Pancreas (tissue), 10 donors: ENCODE measurements around the gene SLC41A2. TPM values are rescaled to one million over a fixed set of nuclear protein-coding genes. Genes with fewer than 3 reads are reported as not detected.
A peak's percentile ranks its signal among the peaks of the same experiment; 100 is the strongest.
"Not testable (repeated sequence)": the region's sequence is repeated elsewhere in the genome, so short reads cannot be mapped to it uniquely, and the experiment has no call there.

Experiments
- ATAC-seq, 4 donors: fragments of 200-7000 bp; cut with Tn5 transposase; one replicate each; pipeline versions ENCODE4 v1.8.0 to v1.9.1; 2020; ENCODE audit warnings: mild to moderate bottlenecking in 4 of 4, moderate library complexity in 4 of 4
- DNase-seq, 6 donors: peaks; one replicate each; pipeline ENCODE4 v3.0.0-alpha.2; 2020
- FAIRE-seq: peaks from 2 replicates; lab custom pipeline; 2012; peaks lifted over from hg19 to GRCh38; lab: Jason Lieb, UNC
- H3K27ac ChIP-seq, 4 donors: fragments of 200-600 bp; sonication (generic); 1 replicate in 3 of 4; 2 replicates in 1 of 4; pipeline versions ENCODE4 v1.5.0 to v1.8.0; 2020
- H3K27me3 ChIP-seq, 4 donors: fragments of 200-600 bp; one replicate each; pipeline ENCODE4 v1.8.0; 2021
- H3K36me3 ChIP-seq, 3 donors: fragments of 200-600 bp; sonication (generic) in 1 of 3; one replicate each; pipeline versions ENCODE4 v1.5.0 to v1.8.0; 2020 to 2021
- H3K4me1 ChIP-seq, 3 donors: fragments of 200-600 bp; one replicate each; pipeline ENCODE4 v1.8.0; 2021
- H3K4me3 ChIP-seq, 4 donors: fragments of 200-600 bp; sonication (generic) in 2 of 4; one replicate each; pipeline versions ENCODE4 v1.5.0 to v1.8.0; 2020 to 2021
- H3K9me3 ChIP-seq, 4 donors: fragments of 200-600 bp; one replicate each; pipeline ENCODE4 v1.8.0; 2021
- CTCF ChIP-seq, 4 donors: fragments of 200-600 bp; sonication (generic) in 3 of 4; IDR thresholded peaks; one replicate each; pipeline versions ENCODE4 v1.5.0 to v1.8.0; 2021; ENCODE audit warnings: antibody characterized with exemption in 4 of 4
- WGBS, 2 donors: extraction: QIAGEN DNeasy Blood & Tissue Kit; methylation state at CpG; one replicate each; pipeline ENCODE4 v1.1.7; 2013; 5-methylcytosine and 5-hydroxymethylcytosine counted together
- intact Hi-C, 3 donors: fragments of 100-400 bp; cut with DNase I; formaldehyde crosslinking; loops; one replicate each; pipeline versions ENCODE4 v1.11.1 to v1.14.2; 2022
- polyA plus RNA-seq, 2 donors: library from polyadenylated mRNA; stranded (reverse); fragments of 200-250 nt; gene quantifications; one replicate each; pipeline ENCODE4 v1.2.3, GENCODE V29; 2013
- total RNA-seq, 6 donors: library from RNA; stranded (reverse); fragmentation: NEBNext Ultra II Directional in 4 of 6; extraction: Animal tissue kit (Norgen Biotek cat#: 25700) in 4 of 6; gene quantifications; one replicate each; pipeline versions ENCODE4 v1.2.1 to v1.2.4, GENCODE V29; 2021 to 2023
- donor health status: healthy with polysubstance abuse.
- donor health status: DM: no; HTN: no; CAD: no; lungs with moderate emphysema.
- donor health status: DM: no; HTN: no; CAD: no.
- donor health status: control.
- donor health status: control.
- donor health status: Bipolar disorder and iron deficiency.
- donor health status: DM: yes; HTN: yes; CAD: no.
- donor health status: DM: no; HTN: no; CAD: no.
- donor health status: DM: no; HTN: no; CAD: no.
- donor health status: DM: yes; HTN: yes; CAD: no.

Gene SLC41A2
- total and polyA plus RNA-seq, 8 donors: 6.3 to 41.9 (median 27.3) TPM

DNA sequence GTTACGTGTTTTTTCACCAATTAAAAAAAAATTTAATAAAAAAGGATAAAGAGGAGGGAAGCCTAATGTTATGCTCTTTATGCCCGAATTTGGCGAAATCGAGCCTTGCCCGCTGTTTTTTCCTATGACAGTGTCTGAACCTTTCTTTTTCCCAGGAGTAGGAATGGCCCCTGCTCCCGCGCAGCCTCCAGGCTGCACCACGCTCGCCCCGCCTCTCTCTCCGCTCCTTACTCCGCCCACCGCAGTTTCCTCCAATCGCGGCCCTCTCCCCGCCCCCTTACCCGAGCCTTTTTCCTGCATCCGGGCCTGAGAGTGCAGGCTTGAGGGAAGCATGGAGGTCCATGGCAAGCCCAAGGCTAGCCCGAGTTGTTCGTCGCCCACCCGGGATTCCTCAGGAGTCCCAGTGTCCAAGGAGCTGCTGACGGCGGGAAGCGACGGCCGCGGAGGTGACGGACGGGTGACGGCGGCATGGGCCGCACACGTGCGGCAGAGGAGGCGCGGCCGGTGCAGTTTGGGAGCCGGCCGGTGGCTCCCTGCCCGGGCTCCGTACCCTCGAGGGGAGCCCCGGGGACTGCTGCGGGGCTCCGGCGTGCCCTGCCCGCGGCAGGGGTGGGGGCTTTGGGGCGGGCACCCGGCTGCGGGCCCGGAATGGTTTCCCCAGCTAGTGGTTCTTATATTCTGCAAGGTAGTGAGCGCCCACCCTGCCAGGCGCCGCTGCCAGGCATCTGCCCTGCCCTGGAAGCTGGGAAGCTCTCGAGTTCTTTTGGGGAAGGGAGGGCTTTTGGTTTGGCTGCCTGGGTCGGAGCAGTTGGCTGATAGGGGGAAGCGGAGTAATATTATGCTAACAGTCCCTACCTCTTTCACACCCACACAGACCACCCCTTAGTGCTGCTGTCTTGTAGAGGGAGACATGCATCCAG, 28.2 kb upstream of the SLC41A2 start, which contains the start of gene NOPCHAP1:
Gene NOPCHAP1 (plus strand): TSS at position 295 of the 920 bp plus-strand sequence. CDS start 37 bp downstream, at position 332.
- peak; percentile 99 to 100 (median 100) for ATAC-seq
- 0 to 1% methylated on average over 50 to 59 of the region's 59 CpGs for WGBS, 2 donors

DNA sequence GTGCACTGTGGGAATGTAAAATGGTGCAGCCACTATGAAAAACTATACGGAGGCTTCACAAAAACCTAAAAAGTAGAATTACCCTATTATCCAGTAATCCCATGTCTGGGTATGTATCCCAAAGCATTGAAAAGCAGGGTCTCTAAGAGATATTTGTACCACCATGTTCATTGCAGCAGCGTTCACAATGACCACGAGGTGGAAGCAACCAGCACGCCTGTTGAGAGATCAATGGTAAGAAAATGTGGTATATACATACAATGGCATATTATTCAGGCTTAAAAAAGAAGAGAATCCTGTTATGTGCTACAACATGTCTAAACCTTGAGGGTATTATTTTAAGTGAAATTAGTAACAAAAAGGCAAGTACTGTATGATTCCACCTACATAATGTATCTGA, 27.1 kb upstream of the SLC41A2 start:
- no peak for TF ChIP-seq CTCF (IDR thresholded peaks at IDR 0.05)
- peaks cover 7 to 14% (median 11%) of the 10 kb centered on the region in 3 donors for H3K4me1 ChIP-seq
- no peaks in the 10 kb centered on the region for H3K9me3 ChIP-seq
- H3K4me3 ChIP-seq: no peak overlapping the region
- 75 to 89% methylated on average over 4 of the region's 4 CpGs for WGBS, 2 donors
- H3K27ac ChIP-seq: no peak overlapping the region
- DNase-seq (no peak), ATAC-seq (no peak), FAIRE-seq (no peak)
- intact Hi-C loops: no loop called here
- H3K36me3 ChIP-seq: no peaks in the 10 kb centered on the region
- H3K27me3 ChIP-seq: no peaks in the 10 kb centered on the region

More for the DNA sequence above, 28.2 kb upstream of the SLC41A2 start, which contains the start of gene NOPCHAP1:
- H3K27me3 ChIP-seq: no peaks in the 10 kb centered on the region
- no peak for TF ChIP-seq CTCF (IDR thresholded peaks at IDR 0.05)
- H3K9me3 ChIP-seq: no peaks in the 10 kb centered on the region
- intact Hi-C loops: no loop called here
- peak within 1 kb of the TSS; percentile 76 to 96 (median 80) for H3K4me3 ChIP-seq
- FAIRE-seq (no peak), DNase-seq (peak; percentile 87 to 96 (median 93))
- peaks cover 7 to 21% (median 20%) of the 10 kb centered on the region in 3 donors for H3K4me1 ChIP-seq
- peak within 1 kb of the TSS in 3 of 4 donors; percentile 57 to 71 (median 67) for H3K27ac ChIP-seq
- H3K36me3 ChIP-seq: no peaks in the 10 kb centered on the region

DNA sequence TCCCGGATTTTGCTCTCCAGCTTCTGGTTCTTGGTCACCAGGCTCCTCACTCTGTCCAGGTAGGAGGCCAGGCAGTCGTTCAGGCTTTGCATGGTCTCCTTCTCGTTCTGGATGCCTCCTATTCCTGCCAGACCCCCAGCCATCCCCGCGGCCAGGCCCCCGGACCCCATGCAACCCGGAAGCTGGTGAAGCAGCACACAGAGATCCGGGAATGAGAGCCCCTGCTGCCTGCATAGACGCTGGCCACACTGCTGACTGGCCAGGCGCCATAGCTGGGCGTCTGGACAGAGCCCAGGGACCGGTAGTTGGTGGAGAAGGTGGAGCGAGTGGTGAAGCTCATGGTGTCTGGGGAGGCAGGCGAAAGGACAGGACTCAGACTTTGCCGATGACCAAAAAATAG, 19.6 kb upstream of the SLC41A2 start:
- H3K9me3 ChIP-seq, H3K27me3 ChIP-seq, FAIRE-seq, intact Hi-C loops, H3K4me1 ChIP-seq, DNase-seq, H3K27ac ChIP-seq, H3K36me3 ChIP-seq, ATAC-seq, H3K4me3 ChIP-seq: not testable (repeated sequence)
- 89 to 92% methylated on average over 15 of the region's 15 CpGs for WGBS, 2 donors

DNA sequence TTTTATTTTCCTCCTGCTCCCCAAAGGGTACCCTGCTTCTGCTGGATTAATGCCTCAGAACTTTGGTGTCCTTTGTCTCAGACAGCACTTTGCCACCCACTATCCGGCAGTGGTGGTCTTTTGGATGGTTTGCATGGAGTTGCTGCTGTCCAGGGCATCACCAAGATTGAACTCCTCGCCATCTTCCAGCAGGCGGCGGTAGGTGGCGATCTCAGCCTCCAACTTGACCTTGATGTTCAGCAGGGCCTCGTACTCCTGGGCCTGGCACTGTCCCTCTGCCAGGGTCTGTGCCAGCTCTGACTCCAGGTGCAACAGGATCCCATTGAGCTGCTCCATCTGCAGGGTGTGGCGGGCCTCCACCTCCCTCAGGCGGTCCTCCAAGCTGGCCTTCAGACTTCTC, 18.6 kb upstream of the SLC41A2 start:
- Histone ChIP-seq H3K4me3 (no peak overlapping the region), H3K36me3 (no peaks in the 10 kb centered on the region), H3K27me3 (no peaks in the 10 kb centered on the region), H3K4me1 (no peaks in the 10 kb centered on the region), H3K27ac (no peak overlapping the region), H3K9me3 (no peaks in the 10 kb centered on the region)
- no peak for TF ChIP-seq CTCF (IDR thresholded peaks at IDR 0.05)
- 58 to 65% methylated on average over 8 of the region's 8 CpGs for WGBS, 2 donors
- ATAC-seq: no peak
- no peak for FAIRE-seq
- peak in 1 of 6 donors; percentile 20 for DNase-seq
- intact Hi-C loops: no loop called here

DNA sequence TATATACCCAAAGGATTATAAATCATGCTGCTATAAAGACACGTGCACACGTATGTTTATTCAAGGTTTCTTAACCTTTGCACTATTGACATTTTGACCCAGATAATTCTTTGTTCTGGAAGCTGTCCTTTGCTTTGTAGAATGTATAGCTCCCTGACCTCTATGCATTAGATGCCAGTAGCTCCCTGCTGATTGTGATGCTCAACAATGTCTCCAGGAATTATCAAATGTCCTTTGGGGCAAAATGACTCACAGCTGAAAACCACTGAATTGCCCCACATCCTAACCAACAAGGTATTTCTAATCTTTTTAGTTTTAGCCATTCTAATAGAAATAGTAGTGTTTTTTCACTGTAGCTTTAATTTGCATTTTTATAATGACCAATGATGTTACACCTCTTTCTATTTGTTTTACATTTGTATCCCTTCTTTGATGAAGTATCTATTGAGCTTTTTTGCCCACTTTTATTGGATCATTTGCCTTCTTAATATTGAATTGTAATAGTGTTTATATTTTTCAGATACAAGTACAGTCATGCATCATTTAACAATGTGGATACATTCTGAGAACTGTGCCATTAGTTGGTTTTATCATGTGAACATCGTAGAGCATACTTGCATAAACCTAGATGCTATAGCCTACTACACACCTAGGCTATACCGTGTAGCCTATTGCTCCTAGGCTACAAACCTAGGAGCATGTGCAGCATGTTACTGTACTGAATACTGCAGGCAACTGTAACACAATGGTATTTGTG, 17.7 kb upstream of the SLC41A2 start:
- Histone ChIP-seq H3K4me3 (no peak overlapping the region), H3K4me1 (no peaks in the 10 kb centered on the region), H3K27me3 (no peaks in the 10 kb centered on the region), H3K27ac (no peak overlapping the region), H3K9me3 (no peaks in the 10 kb centered on the region), H3K36me3 (no peaks in the 10 kb centered on the region)
- no peak for ATAC-seq
- no peak for FAIRE-seq
- WGBS, 2 donors: 43 to 58% methylated on average over 4 of the region's 4 CpGs
- intact Hi-C loops: no loop called here
- TF ChIP-seq CTCF (IDR thresholded peaks at IDR 0.05): no peak
- no peak for DNase-seq
